ENCODE measurements around the gene DLGAP1. TPM values are rescaled to one million over a fixed set of nuclear protein-coding genes. Genes with fewer than 3 reads are reported as not detected.

The DLGAP1 gene
- total and polyA plus RNA-seq, 2 experiments from 2014 or later = 17.0 to 48.5 TPM

- no peak for TF ChIP-seq CREB1 (CRISPR knock-in tag; IDR thresholded peaks at IDR 0.05; ENCODE audit: low read depth)
- no peak for TF ChIP-seq CTCF (conservative IDR thresholded peaks at IDR 0.05; ENCODE audit: low read depth in 2 of 2)
- TF ChIP-seq POLR2AphosphoS5 (IDR thresholded peaks at IDR 0.05; ENCODE audit: low read depth) = no peak
Observed at GRCh38 chr18:4063545-4063944, 391.6 kb downstream of the DLGAP1 start (continued).

DNA sequence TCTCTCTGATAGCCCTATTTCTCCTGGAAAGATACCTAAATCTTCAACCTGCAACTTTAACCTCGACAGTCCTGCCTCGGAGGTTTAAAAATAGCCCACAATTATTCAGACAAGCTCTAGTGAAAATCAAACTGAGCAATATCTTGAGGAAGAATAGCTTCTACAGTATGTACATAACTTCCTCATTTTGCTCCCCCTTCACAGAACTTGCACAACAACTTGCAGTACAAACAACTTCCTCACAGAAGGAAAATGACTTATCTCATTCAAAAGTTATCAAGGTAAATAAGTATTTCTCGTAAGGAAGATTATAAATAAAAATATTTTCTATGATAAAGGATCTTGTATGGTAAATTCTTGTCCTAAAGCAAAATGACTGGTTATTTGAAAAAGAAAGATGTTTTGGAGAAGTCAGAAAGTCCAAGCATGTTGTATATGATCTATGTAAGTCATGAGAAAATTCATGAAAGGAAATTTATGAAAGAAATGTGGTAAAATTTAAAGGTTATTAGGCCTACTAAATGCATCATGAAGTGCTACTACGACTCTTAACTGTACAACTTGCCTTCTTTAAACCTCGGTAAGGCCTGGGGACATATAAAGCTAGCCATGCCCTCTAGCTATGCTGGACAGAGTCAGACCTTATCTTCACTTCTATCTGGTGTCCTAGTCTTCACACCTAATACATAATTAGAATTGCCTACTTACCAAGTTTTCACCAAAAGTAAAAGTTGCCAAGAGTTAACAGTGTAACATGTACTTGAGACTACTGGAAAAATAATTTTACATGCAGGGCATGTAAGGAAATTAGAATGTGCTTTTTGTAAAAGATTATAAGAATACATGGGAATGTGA lies 394.5 kb downstream of the DLGAP1 start:
- peaks cover 3% of the 10 kb centered on the region; the same call in 1 of the 3 replicates for H3K4me1 Mint-ChIP-seq
- Histone ChIP-seq H3K4me1 (ENCODE audit: insufficient read depth) (no peaks in the 10 kb centered on the region; the same call in 1 of the 2 replicates), H3K27ac (ENCODE audit: low read depth) (no peak overlapping the region), H3K79me2 (replicated peaks; ENCODE audit: insufficient read depth) (no peaks in the 10 kb centered on the region), H3K9me2 (ENCODE audit: insufficient read depth) (0 out of 2 replicates have a peak, but pooled peaks cover 5% of the 10 kb centered on the region), H2AFZ (no peak overlapping the region), H3K4me2 (no peak overlapping the region), H4K20me1 (replicated peaks; ENCODE audit: insufficient read depth) (no peaks in the 10 kb centered on the region), H3K27me3 (ENCODE audit: insufficient read depth) (no peaks in the 10 kb centered on the region), H3K36me3 (ENCODE audit: insufficient read depth) (peaks cover 39% of the 10 kb centered on the region), H3F3A (replicated peaks; ENCODE audit: low read depth) (no peaks in the 10 kb centered on the region), H3K4me3 (no peak overlapping the region; the same call in 1 of the 2 replicates)
- ATAC-seq (no peak), DNase-seq (ENCODE audit: low spot score) (peak; percentile 27)
- H3K4me3 Mint-ChIP-seq = no peak overlapping the region
- peaks cover 85% of the 10 kb centered on the region for H3K9me3 Mint-ChIP-seq
- peaks cover 92% of the 10 kb centered on the region for H3K36me3 Mint-ChIP-seq (ENCODE audit: low read depth)
- H3K27ac Mint-ChIP-seq = no peak overlapping the region
- H3K27me3 Mint-ChIP-seq (ENCODE audit: insufficient read depth, low read depth, poor library complexity) = peaks cover 2% of the 10 kb centered on the region
- no peak for TF ChIP-seq NANOG (IDR thresholded peaks at IDR 0.05; ENCODE audit: borderline replicate concordance)
- no peak for TF ChIP-seq EZH2phosphoT487 (IDR thresholded peaks at IDR 0.05; ENCODE audit: unreplicated experiment)
- TF ChIP-seq JUNB (IDR thresholded peaks at IDR 0.05; ENCODE audit: unreplicated experiment) = no peak
- TF ChIP-seq EZH2 (IDR thresholded peaks at IDR 0.05; ENCODE audit: low read depth, unreplicated experiment) = no peak
- TF ChIP-seq, protein P1, sequence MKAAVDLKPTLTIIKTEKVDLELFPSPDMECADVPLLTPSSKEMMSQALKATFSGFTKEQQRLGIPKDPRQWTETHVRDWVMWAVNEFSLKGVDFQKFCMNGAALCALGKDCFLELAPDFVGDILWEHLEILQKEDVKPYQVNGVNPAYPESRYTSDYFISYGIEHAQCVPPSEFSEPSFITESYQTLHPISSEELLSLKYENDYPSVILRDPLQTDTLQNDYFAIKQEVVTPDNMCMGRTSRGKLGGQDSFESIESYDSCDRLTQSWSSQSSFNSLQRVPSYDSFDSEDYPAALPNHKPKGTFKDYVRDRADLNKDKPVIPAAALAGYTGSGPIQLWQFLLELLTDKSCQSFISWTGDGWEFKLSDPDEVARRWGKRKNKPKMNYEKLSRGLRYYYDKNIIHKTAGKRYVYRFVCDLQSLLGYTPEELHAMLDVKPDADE (IDR thresholded peaks at IDR 0.05) = no peak
- no peak for TF ChIP-seq POLR2AphosphoS5 (IDR thresholded peaks at IDR 0.05; ENCODE audit: low read depth)
- TF ChIP-seq ZNF331 (CRISPR knock-in tag; IDR thresholded peaks at IDR 0.05; ENCODE audit: low read depth) = no peak
- no peak for TF ChIP-seq CTCF (conservative IDR thresholded peaks at IDR 0.05; ENCODE audit: low read depth in 2 of 2)
- no peak for TF ChIP-seq CREB1 (CRISPR knock-in tag; IDR thresholded peaks at IDR 0.05; ENCODE audit: low read depth)
- TF ChIP-seq ZNF114 (CRISPR knock-in tag; IDR thresholded peaks at IDR 0.05) = no peak
- TF ChIP-seq, protein P2, sequence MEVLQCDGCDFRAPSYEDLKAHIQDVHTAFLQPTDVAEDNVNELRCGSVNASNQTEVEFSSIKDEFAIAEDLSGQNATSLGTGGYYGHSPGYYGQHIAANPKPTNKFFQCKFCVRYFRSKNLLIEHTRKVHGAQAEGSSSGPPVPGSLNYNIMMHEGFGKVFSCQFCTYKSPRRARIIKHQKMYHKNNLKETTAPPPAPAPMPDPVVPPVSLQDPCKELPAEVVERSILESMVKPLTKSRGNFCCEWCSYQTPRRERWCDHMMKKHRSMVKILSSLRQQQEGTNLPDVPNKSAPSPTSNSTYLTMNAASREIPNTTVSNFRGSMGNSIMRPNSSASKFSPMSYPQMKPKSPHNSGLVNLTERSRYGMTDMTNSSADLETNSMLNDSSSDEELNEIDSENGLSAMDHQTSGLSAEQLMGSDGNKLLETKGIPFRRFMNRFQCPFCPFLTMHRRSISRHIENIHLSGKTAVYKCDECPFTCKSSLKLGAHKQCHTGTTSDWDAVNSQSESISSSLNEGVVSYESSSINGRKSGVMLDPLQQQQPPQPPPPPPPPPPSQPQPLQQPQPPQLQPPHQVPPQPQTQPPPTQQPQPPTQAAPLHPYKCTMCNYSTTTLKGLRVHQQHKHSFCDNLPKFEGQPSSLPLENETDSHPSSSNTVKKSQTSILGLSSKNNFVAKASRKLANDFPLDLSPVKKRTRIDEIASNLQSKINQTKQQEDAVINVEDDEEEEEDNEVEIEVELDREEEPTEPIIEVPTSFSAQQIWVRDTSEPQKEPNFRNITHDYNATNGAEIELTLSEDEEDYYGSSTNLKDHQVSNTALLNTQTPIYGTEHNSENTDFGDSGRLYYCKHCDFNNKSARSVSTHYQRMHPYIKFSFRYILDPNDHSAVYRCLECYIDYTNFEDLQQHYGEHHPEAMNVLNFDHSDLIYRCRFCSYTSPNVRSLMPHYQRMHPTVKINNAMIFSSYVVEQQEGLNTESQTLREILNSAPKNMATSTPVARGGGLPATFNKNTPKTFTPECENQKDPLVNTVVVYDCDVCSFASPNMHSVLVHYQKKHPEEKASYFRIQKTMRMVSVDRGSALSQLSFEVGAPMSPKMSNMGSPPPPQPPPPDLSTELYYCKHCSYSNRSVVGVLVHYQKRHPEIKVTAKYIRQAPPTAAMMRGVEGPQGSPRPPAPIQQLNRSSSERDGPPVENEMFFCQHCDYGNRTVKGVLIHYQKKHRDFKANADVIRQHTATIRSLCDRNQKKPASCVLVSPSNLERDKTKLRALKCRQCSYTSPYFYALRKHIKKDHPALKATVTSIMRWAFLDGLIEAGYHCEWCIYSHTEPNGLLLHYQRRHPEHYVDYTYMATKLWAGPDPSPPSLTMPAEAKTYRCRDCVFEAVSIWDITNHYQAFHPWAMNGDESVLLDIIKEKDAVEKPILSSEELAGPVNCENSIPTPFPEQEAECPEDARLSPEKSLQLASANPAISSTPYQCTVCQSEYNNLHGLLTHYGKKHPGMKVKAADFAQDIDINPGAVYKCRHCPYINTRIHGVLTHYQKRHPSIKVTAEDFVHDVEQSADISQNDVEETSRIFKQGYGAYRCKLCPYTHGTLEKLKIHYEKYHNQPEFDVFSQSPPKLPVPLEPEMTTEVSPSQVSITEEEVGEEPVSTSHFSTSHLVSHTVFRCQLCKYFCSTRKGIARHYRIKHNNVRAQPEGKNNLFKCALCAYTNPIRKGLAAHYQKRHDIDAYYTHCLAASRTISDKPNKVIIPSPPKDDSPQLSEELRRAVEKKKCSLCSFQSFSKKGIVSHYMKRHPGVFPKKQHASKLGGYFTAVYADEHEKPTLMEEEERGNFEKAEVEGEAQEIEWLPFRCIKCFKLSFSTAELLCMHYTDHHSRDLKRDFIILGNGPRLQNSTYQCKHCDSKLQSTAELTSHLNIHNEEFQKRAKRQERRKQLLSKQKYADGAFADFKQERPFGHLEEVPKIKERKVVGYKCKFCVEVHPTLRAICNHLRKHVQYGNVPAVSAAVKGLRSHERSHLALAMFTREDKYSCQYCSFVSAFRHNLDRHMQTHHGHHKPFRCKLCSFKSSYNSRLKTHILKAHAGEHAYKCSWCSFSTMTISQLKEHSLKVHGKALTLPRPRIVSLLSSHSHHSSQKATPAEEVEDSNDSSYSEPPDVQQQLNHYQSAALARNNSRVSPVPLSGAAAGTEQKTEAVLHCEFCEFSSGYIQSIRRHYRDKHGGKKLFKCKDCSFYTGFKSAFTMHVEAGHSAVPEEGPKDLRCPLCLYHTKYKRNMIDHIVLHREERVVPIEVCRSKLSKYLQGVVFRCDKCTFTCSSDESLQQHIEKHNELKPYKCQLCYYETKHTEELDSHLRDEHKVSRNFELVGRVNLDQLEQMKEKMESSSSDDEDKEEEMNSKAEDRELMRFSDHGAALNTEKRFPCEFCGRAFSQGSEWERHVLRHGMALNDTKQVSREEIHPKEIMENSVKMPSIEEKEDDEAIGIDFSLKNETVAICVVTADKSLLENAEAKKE (CRISPR knock-in tag; IDR thresholded peaks at IDR 0.05) = no peak

Data from GM23338 (cell line).